ENCODE results near the gene RETN. TPM values are rescaled to one million over a fixed set of nuclear protein-coding genes. Genes with fewer than 3 reads are reported as not detected.

Gene RETN
- total and polyA plus RNA-seq, 2 of the 8 experiments (the other 6 are each of a cell fraction or from before 2014, with no cell fraction given) = not detected

GRCh38 chr19:7636317-7636690 lies 32.5 kb upstream of the RETN start (continued):
- TF ChIP-seq YY1 (IDR thresholded peaks at IDR 0.05; ENCODE audit: low read depth, low read length) = no peak

Data from H1 (cell line).